DOHH2 (cell line): Measurements from ENCODE around the gene ZFHX2.

Source experiments
- H3F3A ChIP-seq: fragments of 200-600 bp; sonication (generic), shearing (Covaris generic); 2 replicates; pipeline ENCODE4 v1.6.0; 2016; ENCODE audit warnings: antibody characterized with exemption, mild to moderate bottlenecking; ENCODE audit not compliant: control insufficient read depth, insufficient read depth
- H3K27ac ChIP-seq: fragments of 200-600 bp; sonication (generic); 2 replicates; pipeline ENCODE4 v1.5.1; 2014; ENCODE audit warnings: low read depth, mild to moderate bottlenecking, low read length, moderate library complexity
- H3K27me3 ChIP-seq: fragments of 200-600 bp; sonication (generic); 2 replicates; pipeline ENCODE4 v1.6.1; 2014; ENCODE audit warnings: mild to moderate bottlenecking, low read length, mixed read lengths; ENCODE audit not compliant: control insufficient read depth
- H3K36me3 ChIP-seq: fragments of 200-600 bp; sonication (generic); 2 replicates; pipeline ENCODE4 v1.6.1; 2014; ENCODE audit warnings: mild to moderate bottlenecking, low read length, moderate library complexity, mixed read lengths; ENCODE audit not compliant: control insufficient read depth
- H3K4me1 ChIP-seq: fragments of 200-600 bp; sonication (generic); 2 replicates; pipeline ENCODE4 v1.6.1; 2014; ENCODE audit warnings: mild to moderate bottlenecking, low read length, mixed read lengths; ENCODE audit not compliant: control insufficient read depth
- H3K4me2 ChIP-seq: fragments of 200-600 bp; sonication (generic); 2 replicates; pipeline ENCODE4 v1.6.0; 2014; ENCODE audit warnings: mild to moderate bottlenecking, low read length, moderate library complexity
- H3K4me3 ChIP-seq: fragments of 200-600 bp; sonication (generic); 2 replicates; pipeline ENCODE4 v1.5.1; 2014; ENCODE audit warnings: mild to moderate bottlenecking, low read length, mixed read lengths
- H3K79me2 ChIP-seq: fragments of 200-600 bp; sonication (generic); 2 replicates; pipeline ENCODE4 v1.6.1; 2014; ENCODE audit warnings: mild to moderate bottlenecking, low read length, mixed read lengths; ENCODE audit not compliant: control insufficient read depth
- H3K9me2 ChIP-seq: fragments of 200-600 bp; sonication (generic); replicated peaks from 2 replicates; pipeline ENCODE4 v1.6.1; 2014; ENCODE audit warnings: mild to moderate bottlenecking, low read length, mixed read lengths; ENCODE audit not compliant: control insufficient read depth
- H3K9me3 ChIP-seq: fragments of 200-600 bp; sonication (generic); 2 replicates; pipeline ENCODE4 v1.6.1; 2014; ENCODE audit warnings: antibody characterized with exemption, low read length, mixed read lengths; ENCODE audit not compliant: control insufficient read depth, insufficient read depth
- H4K20me1 ChIP-seq: fragments of 200-600 bp; sonication (generic); 2 replicates; pipeline ENCODE4 v1.6.0; 2014; ENCODE audit warnings: low read depth, mild to moderate bottlenecking, antibody characterized with exemption, low read length, moderate library complexity; ENCODE audit not compliant: control insufficient read depth, insufficient read depth
- CTCF ChIP-seq: fragments of 200-600 bp; sonication (generic); IDR thresholded peaks from one replicate; pipeline ENCODE4 v1.5.1; 2014; ENCODE audit warnings: antibody characterized with exemption, mild to moderate bottlenecking, low read depth, low read length; ENCODE audit not compliant: poor library complexity, severe bottlenecking
- EZH2phosphoT487 ChIP-seq: fragments of 200-600 bp; sonication (generic); IDR thresholded peaks from 2 replicates; pipeline ENCODE4 v1.6.1; 2017; ENCODE audit warnings: borderline replicate concordance, mild to moderate bottlenecking, antibody characterized with exemption, low read length, moderate library complexity, mixed read lengths

The ZFHX2 gene

DNA sequence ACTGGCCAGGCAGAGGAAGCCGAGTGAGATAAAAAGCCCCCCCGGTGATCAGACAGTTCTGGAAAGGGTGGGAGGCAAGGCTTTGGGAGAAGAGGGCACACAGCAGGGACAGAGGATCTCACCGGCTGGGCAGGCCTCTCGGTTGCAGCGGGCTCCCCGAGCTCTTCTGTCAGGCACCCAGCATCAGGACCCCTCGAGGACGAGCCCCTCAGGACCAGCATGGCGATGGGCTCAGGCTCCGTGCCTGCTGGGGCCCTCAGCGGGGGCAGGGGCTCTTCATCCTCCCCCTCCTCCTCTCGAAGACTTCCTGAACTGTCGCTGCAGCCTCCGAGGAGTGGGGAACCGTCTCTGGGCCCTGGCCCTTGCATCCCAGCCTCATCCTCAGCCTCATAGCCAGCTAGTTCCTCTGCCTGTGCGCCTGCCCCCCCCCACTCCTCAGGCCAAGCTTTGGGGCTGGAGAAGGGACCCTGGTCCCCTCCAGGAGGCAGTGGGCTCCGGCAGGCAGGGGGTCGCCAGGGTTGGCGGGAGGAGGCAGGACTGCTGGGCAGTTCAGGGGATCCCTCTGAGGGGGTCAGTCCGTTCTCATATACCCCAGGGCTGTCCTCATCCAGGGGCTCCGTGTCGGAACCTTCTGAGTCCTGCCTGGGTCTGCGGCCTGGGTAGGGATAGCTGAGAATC is 19.4 kb upstream of the ZFHX2 start:
- no peak for TF ChIP-seq EZH2phosphoT487
- TF ChIP-seq CTCF: no peak
- peaks cover 20% of the 10 kb centered on the region for H3K79me2 ChIP-seq

GRCh38 chr14:23569443-23570151 is 18.0 kb upstream of the ZFHX2 start:
- H3K4me1 ChIP-seq: peaks cover 24% of the 10 kb centered on the region
- no peaks in the 10 kb centered on the region for H3K27me3 ChIP-seq
- peaks cover 23% of the 10 kb centered on the region for H3K36me3 ChIP-seq
- peaks cover 26% of the 10 kb centered on the region for H3K79me2 ChIP-seq
- H3K4me3 ChIP-seq: no peak overlapping the region
- H3F3A ChIP-seq: no peaks in the 10 kb centered on the region
- no peaks in the 10 kb centered on the region for H3K9me3 ChIP-seq
- no peaks in the 10 kb centered on the region for H3K9me2 ChIP-seq
- no peak overlapping the region for H3K4me2 ChIP-seq
- H3K27ac ChIP-seq: no peak overlapping the region
- H4K20me1 ChIP-seq: no peaks in the 10 kb centered on the region
- TF ChIP-seq EZH2phosphoT487: no peak

More for the DNA sequence above, 19.4 kb upstream of the ZFHX2 start:
- Histone ChIP-seq H3K27me3 (no peaks in the 10 kb centered on the region), H3K4me1 (peaks cover 23% of the 10 kb centered on the region), H3K9me2 (no peaks in the 10 kb centered on the region), H3K9me3 (no peaks in the 10 kb centered on the region), H4K20me1 (no peaks in the 10 kb centered on the region), H3K4me2 (no peak overlapping the region), H3K27ac (no peak overlapping the region), H3F3A (no peaks in the 10 kb centered on the region), H3K4me3 (no peak overlapping the region), H3K36me3 (peaks cover 9% of the 10 kb centered on the region)

DNA sequence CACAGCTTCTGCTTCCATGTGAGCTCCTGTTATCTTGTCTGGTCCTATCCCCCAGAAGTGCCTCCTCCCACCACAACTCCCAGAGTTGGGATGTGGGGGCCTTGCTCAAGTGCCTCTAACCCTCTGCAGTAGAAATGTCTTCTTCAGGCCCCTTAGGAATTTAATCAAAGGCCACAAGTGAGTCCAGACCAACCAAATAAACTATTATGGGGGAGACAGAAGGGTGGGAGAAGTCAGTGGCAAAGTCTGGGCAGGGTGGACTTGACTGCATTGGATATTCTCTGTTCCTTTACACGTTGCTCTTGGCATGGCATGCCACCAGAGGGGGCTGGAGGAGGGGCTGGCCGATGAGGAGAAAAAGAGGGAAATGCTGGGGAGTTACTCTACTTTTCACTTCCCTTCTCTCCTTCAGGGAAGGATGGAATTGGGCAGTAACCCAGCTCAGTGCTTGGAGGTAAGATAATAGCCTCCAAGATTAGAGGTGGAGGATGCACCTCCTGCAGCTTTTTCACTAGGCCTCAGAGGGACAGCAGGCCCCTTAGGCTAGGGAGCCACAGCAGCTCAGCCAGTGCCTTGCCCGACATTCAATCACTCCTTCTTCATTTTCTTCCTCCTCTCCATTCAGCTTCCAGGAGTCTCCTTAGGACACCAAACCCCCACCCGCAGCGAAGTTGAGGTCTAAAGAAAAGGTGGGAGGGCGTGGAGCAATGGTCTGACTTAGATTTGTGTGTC is 17.2 kb upstream of the ZFHX2 start:
- TF ChIP-seq CTCF (peak; percentile 36), EZH2phosphoT487 (no peak)
- H4K20me1 ChIP-seq: no peaks in the 10 kb centered on the region

More for the DNA sequence above, 17.2 kb upstream of the ZFHX2 start:
- Histone ChIP-seq H3K9me3 (no peaks in the 10 kb centered on the region), H3K27me3 (no peaks in the 10 kb centered on the region), H3K79me2 (peaks cover 26% of the 10 kb centered on the region), H3K9me2 (no peaks in the 10 kb centered on the region), H3K4me3 (peak overlapping the region; percentile 97), H3K4me1 (peaks cover 24% of the 10 kb centered on the region), H3K27ac (no peak overlapping the region), H3K36me3 (peaks cover 31% of the 10 kb centered on the region), H3K4me2 (peak overlapping the region; percentile 79), H3F3A (no peaks in the 10 kb centered on the region)
